Measurements from ENCODE around the gene ZSWIM7.

Gene ZSWIM7

DNA sequence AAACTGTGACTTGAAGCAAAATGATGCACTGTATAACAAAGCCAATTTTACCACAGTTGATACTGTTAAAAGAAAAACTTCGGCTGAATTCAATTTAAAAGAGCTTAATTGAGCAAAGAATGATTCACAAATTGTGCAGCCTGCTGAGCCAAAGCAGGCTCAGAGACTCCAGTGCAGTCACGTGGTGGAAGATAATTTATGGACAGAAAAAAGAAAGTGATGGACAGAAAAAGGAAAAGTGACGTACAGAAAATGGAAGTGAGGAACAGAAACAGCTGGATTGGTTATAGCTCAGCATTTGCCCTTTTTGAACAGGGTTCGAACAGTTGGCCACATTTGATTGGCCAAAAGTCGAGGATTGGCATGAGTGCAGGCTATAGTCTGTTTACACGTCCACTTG, 25.7 kb downstream of the ZSWIM7 start:
- TF ChIP-seq GATA2 (IDR thresholded peaks at IDR 0.05; ENCODE audit: low read depth, low read length) (no peak), GATA3 (IDR thresholded peaks at IDR 0.05; ENCODE audit: low read depth, low read length) (no peak)

DNA sequence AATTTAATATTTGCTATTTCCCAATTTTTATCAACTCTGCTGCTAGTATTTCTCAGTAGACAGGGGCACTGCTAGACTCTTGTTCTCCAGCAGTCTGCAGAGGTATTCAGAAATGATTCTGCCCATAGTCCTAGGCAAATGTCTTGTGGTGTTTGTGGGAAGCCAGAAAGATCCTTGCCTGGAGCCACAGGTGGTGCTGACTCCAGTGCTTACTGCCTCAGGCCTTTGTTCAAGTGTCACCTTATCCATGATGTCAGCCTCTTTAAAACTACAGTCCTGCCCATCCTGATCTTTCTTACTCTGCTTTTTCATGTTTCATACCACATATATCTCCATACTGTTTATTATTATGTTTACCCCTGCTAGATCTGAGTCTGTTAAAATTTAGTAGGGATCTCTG, 26.5 kb downstream of the ZSWIM7 start:
- TF ChIP-seq GATA3 (IDR thresholded peaks at IDR 0.05; ENCODE audit: low read depth, low read length) = no peak
- TF ChIP-seq GATA2 (IDR thresholded peaks at IDR 0.05; ENCODE audit: low read depth, low read length) = no peak

DNA sequence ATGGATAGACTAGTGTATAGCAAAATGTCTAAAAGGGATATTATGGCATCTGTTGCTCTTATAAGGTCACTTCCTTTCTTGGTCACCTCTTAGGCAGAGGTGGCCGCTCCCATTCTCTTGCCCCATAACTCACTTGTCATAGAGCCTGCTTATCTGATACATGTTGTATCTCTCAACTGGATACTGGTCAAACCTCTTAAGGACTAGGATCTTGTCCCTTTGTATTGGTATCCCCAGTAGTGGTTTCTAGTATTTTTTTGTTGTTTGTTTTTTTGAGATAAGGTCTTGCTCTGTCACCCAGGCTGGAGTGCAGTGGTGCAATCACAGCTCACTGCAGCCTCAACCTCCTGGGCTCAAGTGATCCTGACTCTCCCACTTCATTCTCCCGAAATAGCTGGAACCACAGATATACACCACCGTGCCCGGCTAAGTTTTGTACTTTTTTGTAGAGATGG, 27.0 kb downstream of the ZSWIM7 start:
- TF ChIP-seq GATA3 (IDR thresholded peaks at IDR 0.05; ENCODE audit: low read depth, low read length) = no peak
- no peak for TF ChIP-seq GATA2 (IDR thresholded peaks at IDR 0.05; ENCODE audit: low read depth, low read length)

DNA sequence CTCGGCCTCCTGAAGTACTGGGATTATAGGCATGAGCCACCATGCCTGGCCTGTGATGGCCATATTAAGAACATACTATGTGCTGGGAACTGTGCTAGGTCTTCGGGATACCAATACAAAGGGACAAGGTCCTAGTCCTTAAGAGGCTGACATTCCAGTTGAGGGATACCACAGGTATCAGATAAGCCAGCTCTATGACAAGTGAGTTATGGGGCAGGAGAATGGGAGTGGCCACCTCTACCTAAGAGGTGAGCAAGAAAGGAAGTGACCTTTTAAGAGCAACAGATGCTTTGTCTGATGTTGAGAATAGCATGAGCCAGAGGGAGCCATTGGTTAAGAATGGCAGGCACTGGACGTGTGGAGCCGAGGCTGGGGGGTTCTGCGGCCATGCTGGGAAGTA, 27.6 kb downstream of the ZSWIM7 start:
- no peak for TF ChIP-seq GATA2 (IDR thresholded peaks at IDR 0.05; ENCODE audit: low read depth, low read length)
- TF ChIP-seq GATA3 (IDR thresholded peaks at IDR 0.05; ENCODE audit: low read depth, low read length) = no peak

DNA sequence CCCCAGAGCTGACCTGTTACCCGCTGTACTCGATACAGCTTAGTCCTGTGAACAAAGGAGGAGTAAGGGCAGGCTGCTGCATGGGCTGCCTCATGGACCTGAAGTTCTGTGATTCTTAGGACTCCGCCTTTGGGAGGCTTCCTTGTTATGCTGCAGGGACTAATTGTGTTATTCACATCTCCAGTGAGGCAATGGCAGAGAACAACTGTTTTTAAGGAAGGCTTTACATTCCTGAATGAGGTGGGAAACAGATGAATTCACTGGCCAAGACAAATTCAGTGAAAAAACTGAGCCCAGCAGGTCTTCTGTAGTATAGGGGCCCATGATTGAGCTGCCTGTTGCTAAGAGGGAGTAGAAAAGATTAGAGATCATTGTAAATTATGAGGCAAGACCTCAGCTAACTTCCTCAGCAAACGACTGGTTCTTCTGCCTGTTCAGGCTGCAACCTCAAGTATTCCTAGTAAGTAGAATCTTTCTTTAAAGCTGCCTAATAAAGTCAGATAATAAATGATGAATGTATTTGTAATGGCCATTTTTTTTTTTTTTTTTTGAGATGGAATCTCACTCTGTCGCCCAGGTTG, 28.3 kb downstream of the ZSWIM7 start:
- TF ChIP-seq GATA3 (IDR thresholded peaks at IDR 0.05; ENCODE audit: low read depth, low read length) (no peak), GATA2 (IDR thresholded peaks at IDR 0.05; ENCODE audit: low read depth, low read length) (no peak)

DNA sequence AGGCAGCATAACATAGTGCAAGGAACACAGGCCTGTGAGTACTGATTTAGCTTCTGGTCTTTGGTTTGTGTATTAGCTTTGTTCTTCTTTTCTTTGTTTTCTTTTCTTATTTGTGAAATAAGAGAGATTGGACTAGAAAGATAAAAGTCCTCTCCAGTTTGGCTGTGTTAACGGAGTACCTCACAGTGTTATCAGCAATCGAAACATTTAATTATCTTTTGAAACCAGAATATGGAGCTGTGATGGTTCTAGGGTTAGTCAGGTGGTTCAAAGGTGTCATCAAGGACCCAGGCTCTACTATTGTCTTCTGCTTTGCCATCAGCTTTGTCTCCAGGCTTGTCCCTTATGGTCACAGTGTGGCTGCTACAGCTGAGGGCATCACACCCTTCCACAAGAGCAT, 29.0 kb downstream of the ZSWIM7 start:
- TF ChIP-seq GATA3 (IDR thresholded peaks at IDR 0.05; ENCODE audit: low read depth, low read length) (no peak), GATA2 (IDR thresholded peaks at IDR 0.05; ENCODE audit: low read depth, low read length) (no peak)

DNA sequence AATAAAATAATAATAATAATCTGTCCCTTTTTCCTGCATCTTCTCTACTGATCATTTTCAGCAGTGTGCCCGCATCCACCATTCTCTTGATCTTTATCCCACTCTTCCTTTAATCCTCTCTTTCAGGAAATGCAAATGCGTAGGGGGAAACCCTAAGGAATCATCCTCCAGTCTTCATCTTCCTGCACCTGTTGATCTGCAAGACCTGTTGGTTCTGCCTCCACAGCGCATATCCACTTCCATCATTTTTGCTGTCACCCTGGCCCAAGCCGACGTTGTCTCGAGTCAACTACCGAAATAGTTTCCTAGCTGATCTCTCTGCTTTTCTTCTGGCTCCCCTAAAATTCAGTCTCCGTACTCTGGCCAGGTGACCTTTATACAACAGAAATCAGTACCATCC, 30.0 kb downstream of the ZSWIM7 start:
- TF ChIP-seq GATA3 (IDR thresholded peaks at IDR 0.05; ENCODE audit: low read depth, low read length) = no peak
- no peak for TF ChIP-seq GATA2 (IDR thresholded peaks at IDR 0.05; ENCODE audit: low read depth, low read length)

DNA sequence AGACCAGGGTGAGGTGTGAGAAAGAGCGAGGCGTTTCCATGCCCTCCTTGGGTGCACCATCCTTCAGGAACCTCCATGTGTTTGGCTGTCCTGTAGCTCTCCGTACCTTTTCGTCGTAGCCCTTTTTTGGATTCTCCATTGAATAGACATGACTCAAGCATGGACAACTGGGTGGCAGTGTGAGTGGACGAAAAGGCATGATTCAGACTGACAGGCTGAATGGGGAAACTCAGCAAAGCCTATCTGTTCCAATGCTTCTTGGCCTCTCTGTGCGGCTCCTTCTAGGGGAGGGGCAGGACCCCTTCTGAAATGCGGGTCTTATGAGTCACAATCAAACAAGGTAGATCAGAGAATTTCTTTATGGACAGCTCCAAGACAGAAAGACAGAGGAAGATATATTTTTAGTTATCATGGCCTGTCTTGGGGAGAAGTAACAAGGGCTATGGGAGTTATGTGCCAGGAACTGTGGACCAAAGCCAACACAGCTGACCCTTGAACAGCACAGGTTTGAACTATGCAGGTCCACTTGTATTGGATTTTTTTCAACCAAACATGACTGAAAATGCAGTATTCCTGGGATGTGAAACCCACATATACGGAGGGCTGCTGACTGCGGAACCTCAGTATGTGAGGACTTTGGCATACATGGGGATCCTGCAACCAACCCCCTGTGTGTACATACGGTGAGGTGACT, 31.7 kb downstream of the ZSWIM7 start:
- no peak for TF ChIP-seq GATA3 (IDR thresholded peaks at IDR 0.05; ENCODE audit: low read depth, low read length)
- TF ChIP-seq GATA2 (IDR thresholded peaks at IDR 0.05; ENCODE audit: low read depth, low read length) = no peak

DNA sequence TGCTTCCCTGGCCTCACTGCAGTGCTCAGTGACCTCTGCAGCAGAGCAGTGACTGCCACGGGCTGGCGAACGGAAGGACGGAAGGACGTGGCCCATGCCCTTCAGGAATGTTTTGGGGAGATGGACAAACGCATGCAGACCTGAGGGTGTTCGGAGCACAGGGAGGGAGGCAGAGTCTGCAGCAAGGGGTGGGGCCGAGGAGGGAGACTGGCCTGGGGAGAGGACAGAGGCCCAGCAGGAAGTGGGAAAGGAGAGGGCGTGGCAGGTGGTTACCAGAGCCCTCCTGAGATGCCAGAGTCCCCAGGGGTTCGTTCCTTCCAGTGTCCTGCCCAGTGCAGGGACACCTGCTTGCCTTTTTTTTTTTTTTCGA, 32.6 kb downstream of the ZSWIM7 start:
- no peak for TF ChIP-seq GATA2 (IDR thresholded peaks at IDR 0.05; ENCODE audit: low read depth, low read length)
- TF ChIP-seq GATA3 (IDR thresholded peaks at IDR 0.05; ENCODE audit: low read depth, low read length) = no peak

DNA sequence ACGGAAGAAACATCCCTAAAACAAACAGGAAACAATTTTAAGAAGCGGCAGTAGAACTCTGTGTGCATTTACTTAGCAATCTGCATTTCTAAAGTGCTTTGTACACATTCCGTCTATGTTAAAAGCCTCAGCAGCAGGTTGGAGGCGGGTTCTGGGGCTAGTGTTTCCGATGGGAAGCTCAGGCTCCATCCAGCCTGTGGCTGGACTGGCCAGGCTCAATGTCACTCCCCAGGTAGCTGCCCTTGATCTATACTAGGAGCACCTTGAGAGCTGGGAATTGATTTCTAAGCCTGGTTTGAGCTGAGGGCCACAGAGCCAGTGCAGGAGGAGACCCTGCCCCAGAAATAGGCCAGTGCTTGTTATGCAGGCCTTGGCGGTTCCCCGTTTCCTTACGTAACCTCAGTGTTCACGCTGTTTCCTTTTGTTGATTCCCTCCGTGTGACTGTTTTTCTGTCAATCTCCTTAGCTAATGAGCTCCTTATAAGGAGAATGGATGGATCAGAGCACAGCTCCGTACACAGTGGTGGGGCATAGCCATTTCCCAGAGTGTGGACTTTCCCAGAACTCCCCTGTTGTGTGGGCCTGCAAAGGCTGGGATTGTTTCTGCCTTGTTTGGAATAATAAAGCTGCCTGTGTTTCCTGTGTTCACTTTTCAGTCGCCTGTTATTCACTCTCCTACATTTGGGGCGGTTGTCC, 33.2 kb downstream of the ZSWIM7 start:
- TF ChIP-seq GATA2 (IDR thresholded peaks at IDR 0.05; ENCODE audit: low read depth, low read length) = no peak
- TF ChIP-seq GATA3 (IDR thresholded peaks at IDR 0.05; ENCODE audit: low read depth, low read length) = no peak

DNA sequence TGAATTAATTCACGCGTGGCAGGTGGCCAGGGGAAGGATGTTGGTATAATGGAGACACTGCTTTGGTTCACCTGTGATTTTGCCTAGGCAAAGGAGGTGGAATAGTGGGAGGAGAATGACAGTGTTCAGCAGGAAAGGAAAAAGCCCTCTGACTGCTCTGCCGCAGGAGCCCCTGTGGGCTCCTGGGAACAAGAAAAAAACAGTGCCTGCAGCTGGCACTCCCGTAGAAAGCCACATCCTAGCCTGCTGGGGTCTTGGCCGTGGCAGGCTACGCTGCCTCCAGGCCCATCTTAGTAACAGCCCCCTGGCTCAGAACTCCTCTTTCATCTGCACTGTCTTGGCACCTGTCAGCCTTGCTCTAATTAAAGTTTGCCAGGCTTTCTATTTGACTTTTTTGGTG, 34.0 kb downstream of the ZSWIM7 start:
- TF ChIP-seq GATA2 (IDR thresholded peaks at IDR 0.05; ENCODE audit: low read depth, low read length) (no peak), GATA3 (IDR thresholded peaks at IDR 0.05; ENCODE audit: low read depth, low read length) (no peak)

DNA sequence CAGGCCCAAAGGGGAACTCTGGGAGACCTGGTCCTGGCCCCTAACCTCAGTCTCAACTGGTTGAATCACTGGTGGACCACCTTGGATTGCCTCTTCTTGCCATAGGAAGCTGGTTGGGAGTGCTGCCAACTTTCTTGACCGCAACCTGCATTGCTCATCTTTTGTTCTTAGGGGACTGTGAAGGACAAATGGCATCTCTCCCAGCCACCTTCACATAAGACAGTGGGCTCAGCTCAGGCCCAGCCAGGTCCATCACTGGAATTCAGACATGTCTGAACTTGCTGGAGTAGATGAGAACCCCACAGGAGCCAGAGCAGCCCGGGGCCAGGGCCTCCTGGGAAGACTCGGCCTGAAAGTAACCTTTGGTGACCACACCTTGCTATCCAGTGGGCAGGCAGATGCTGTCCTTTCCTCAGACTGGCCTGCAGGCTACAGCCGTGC, 35.8 kb downstream of the ZSWIM7 start:
- no peak for TF ChIP-seq GATA2 (IDR thresholded peaks at IDR 0.05; ENCODE audit: low read depth, low read length)
- TF ChIP-seq GATA3 (IDR thresholded peaks at IDR 0.05; ENCODE audit: low read depth, low read length) = no peak

DNA sequence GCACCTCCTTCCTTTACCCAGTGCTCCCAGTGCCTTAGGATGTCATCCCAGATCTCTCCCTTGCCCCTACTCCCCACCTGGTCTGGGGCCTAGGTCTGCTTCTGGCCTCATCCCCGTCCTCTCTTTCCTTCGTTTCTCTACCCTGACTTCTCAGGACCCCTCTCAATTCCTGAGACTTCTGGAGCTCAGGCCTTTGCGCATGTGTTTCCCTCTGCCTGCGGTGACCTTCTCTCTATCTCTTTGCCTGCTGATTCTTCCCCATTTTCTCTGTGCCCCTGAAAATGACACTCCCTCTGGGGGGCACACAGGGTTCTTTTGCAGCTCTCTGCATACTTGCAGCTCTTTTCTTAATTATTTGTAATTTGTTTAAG, 41.0 kb downstream of the ZSWIM7 start:
- TF ChIP-seq GATA2 (IDR thresholded peaks at IDR 0.05; ENCODE audit: low read depth, low read length) (no peak), GATA3 (IDR thresholded peaks at IDR 0.05; ENCODE audit: low read depth, low read length) (no peak)

DNA sequence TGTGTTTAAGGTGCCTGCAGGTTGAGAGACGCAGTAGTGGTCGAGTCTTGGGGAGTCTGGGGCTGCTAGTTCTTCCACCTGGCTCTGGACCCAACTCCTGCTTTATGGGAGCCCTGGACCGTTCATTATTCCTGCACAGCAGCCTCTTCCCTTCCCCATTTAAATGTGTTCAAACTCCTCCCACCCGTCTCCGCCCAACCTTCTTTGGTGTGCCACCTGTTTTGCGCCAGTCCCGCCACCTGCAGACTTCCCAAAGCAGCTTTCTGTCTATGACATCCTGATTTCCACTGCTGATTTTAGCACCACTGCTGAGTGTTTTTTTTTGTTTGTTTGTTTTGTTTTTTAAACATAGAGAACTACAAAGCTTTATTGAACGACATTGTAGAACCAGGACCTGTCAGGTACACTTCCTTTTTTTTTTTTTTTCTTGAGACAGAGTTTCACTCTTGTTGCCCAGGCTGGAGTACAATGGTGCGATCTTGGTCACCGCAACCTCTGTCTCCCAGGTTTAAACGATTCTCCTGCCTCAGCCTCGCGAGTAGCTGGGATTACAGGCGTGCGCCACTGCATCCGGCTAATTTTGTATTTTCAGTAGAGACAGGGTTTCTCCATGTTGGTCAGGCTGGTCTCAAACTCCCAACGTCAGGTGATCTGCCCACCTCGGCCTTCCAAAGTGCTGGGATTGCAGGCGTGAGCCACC, 41.7 kb downstream of the ZSWIM7 start:
- TF ChIP-seq GATA2 (IDR thresholded peaks at IDR 0.05; ENCODE audit: low read depth, low read length) (no peak), GATA3 (IDR thresholded peaks at IDR 0.05; ENCODE audit: low read depth, low read length) (no peak)

Data from SH-SY5Y (cell line).